HEK293 (cell line): ENCODE results near the gene NHS.

Experiments used
- AEBP2 ChIP-seq: fragments of 450-650 bp; formaldehyde crosslinking; IDR thresholded peaks from 2 replicates; pipeline ENCODE4 v1.5.1; 2016; ENCODE audit warnings: missing biosample characterization, missing genetic modification characterization, borderline replicate concordance
- ATF2 ChIP-seq: fragments of 450-650 bp; formaldehyde crosslinking; IDR thresholded peaks from 2 replicates; pipeline ENCODE4 v1.5.1; 2016; ENCODE audit warnings: missing biosample characterization, missing genetic modification characterization, low read depth
- BCL11A ChIP-seq: fragments of 450-650 bp; formaldehyde crosslinking; IDR thresholded peaks from 2 replicates; pipeline ENCODE4 v1.5.1; 2016; ENCODE audit warnings: low read depth, missing biosample characterization, missing genetic modification characterization
- BCL11B ChIP-seq: fragments of 450-650 bp; formaldehyde crosslinking; IDR thresholded peaks from 2 replicates; pipeline ENCODE4 v1.5.1; 2016; ENCODE audit warnings: low read depth, missing biosample characterization, missing genetic modification characterization
- EGR2 ChIP-seq: fragments of 450-650 bp; formaldehyde crosslinking; IDR thresholded peaks from 2 replicates; pipeline ENCODE4 v1.5.1; 2016; ENCODE audit warnings: low read depth, missing biosample characterization, missing genetic modification characterization
- GLIS1 ChIP-seq: fragments of 450-650 bp; formaldehyde crosslinking; IDR thresholded peaks from 2 replicates; pipeline ENCODE4 v1.5.1; 2016; ENCODE audit warnings: missing biosample characterization, missing genetic modification characterization
- KLF16 ChIP-seq: fragments of 450-650 bp; formaldehyde crosslinking; IDR thresholded peaks from 2 replicates; pipeline ENCODE4 v1.5.1; 2017; ENCODE audit warnings: missing biosample characterization, missing genetic modification characterization
- MYNN ChIP-seq: fragments of 450-650 bp; formaldehyde crosslinking; IDR thresholded peaks from 2 replicates; pipeline ENCODE4 v1.5.1; 2016; ENCODE audit warnings: missing biosample characterization, missing genetic modification characterization, borderline replicate concordance
- PRDM4 ChIP-seq: fragments of 450-650 bp; formaldehyde crosslinking; IDR thresholded peaks from 2 replicates; pipeline ENCODE4 v1.5.1; 2017; ENCODE audit warnings: missing biosample characterization, missing genetic modification characterization
- SP7 ChIP-seq: fragments of 450-650 bp; formaldehyde crosslinking; IDR thresholded peaks from 2 replicates; pipeline ENCODE4 v1.5.1; 2016; ENCODE audit warnings: missing biosample characterization, missing genetic modification characterization
- WT1 ChIP-seq: fragments of 450-650 bp; formaldehyde crosslinking; IDR thresholded peaks from 2 replicates; pipeline ENCODE4 v1.5.1; 2016; ENCODE audit warnings: missing biosample characterization, missing genetic modification characterization
- ZBTB1 ChIP-seq: fragments of 450-650 bp; formaldehyde crosslinking; IDR thresholded peaks from 2 replicates; pipeline ENCODE4 v1.5.1; 2016; ENCODE audit warnings: missing biosample characterization, missing genetic modification characterization
- ZBTB48 ChIP-seq: fragments of 450-650 bp; formaldehyde crosslinking; IDR thresholded peaks from 2 replicates; pipeline ENCODE4 v1.5.1; 2016; ENCODE audit warnings: missing biosample characterization, missing genetic modification characterization
- ZNF146 ChIP-seq: fragments of 450-650 bp; formaldehyde crosslinking; IDR thresholded peaks from 2 replicates; pipeline ENCODE4 v1.5.1; 2016; ENCODE audit warnings: missing biosample characterization, missing genetic modification characterization
- ZNF169 ChIP-seq: fragments of 450-650 bp; formaldehyde crosslinking; IDR thresholded peaks from 2 replicates; pipeline ENCODE4 v1.5.1; 2016; ENCODE audit warnings: missing biosample characterization, missing genetic modification characterization
- ZNF19 ChIP-seq: fragments of 450-650 bp; formaldehyde crosslinking; IDR thresholded peaks from 2 replicates; pipeline ENCODE4; 2016; ENCODE audit warnings: missing biosample characterization, missing genetic modification characterization, low read depth
- ZNF2 ChIP-seq: fragments of 450-650 bp; formaldehyde crosslinking; IDR thresholded peaks from 2 replicates; pipeline ENCODE4 v1.5.1; 2016; ENCODE audit warnings: missing biosample characterization, missing genetic modification characterization
- ZNF202 ChIP-seq: fragments of 450-650 bp; formaldehyde crosslinking; IDR thresholded peaks from 2 replicates; pipeline ENCODE4 v1.5.1; 2016; ENCODE audit warnings: missing biosample characterization, missing genetic modification characterization, borderline replicate concordance
- ZNF302 ChIP-seq: fragments of 450-650 bp; formaldehyde crosslinking; IDR thresholded peaks from 2 replicates; pipeline ENCODE4 v1.5.1; 2016; ENCODE audit warnings: missing biosample characterization, missing genetic modification characterization, low read depth
- ZNF394 ChIP-seq: fragments of 450-650 bp; formaldehyde crosslinking; IDR thresholded peaks from 2 replicates; pipeline ENCODE4 v1.5.1; 2016; ENCODE audit warnings: missing biosample characterization, missing genetic modification characterization, mild to moderate bottlenecking, moderate library complexity, borderline replicate concordance
- ZNF423 ChIP-seq: fragments of 450-650 bp; formaldehyde crosslinking; IDR thresholded peaks from 2 replicates; pipeline ENCODE4 v1.5.1; 2016; ENCODE audit warnings: missing biosample characterization, missing genetic modification characterization
- ZNF473 ChIP-seq: fragments of 450-650 bp; formaldehyde crosslinking; IDR thresholded peaks from 2 replicates; pipeline ENCODE4 v1.5.1; 2017; ENCODE audit warnings: missing biosample characterization, missing genetic modification characterization
- ZNF518A ChIP-seq: fragments of 450-650 bp; formaldehyde crosslinking; conservative IDR thresholded peaks from 2 replicates; pipeline ENCODE4 v1.5.1; 2016; ENCODE audit warnings: low read depth, missing biosample characterization, missing genetic modification characterization
- ZNF549 ChIP-seq: fragments of 450-650 bp; IDR thresholded peaks from 2 replicates; pipeline ENCODE4 v1.5.1; 2018; ENCODE audit warnings: missing biosample characterization, missing genetic modification characterization, mild to moderate bottlenecking, inconsistent platforms, moderate library complexity
- ZNF639 ChIP-seq: fragments of 450-650 bp; formaldehyde crosslinking; IDR thresholded peaks from 2 replicates; pipeline ENCODE4 v1.5.1; 2016; ENCODE audit warnings: missing biosample characterization, missing genetic modification characterization
- ZNF664 ChIP-seq: fragments of 450-650 bp; formaldehyde crosslinking; IDR thresholded peaks from 2 replicates; pipeline ENCODE4 v1.5.1; 2016; ENCODE audit warnings: missing biosample characterization, missing genetic modification characterization
- ZNF701 ChIP-seq: fragments of 450-650 bp; formaldehyde crosslinking; IDR thresholded peaks from 2 replicates; pipeline ENCODE4 v1.5.1; 2016; ENCODE audit warnings: missing biosample characterization, missing genetic modification characterization
- ZNF747 ChIP-seq: fragments of 450-650 bp; formaldehyde crosslinking; IDR thresholded peaks from 2 replicates; pipeline ENCODE4 v1.5.1; 2016; ENCODE audit warnings: missing biosample characterization, missing genetic modification characterization
- ZNF785 ChIP-seq: fragments of 450-650 bp; formaldehyde crosslinking; IDR thresholded peaks from 2 replicates; pipeline ENCODE4 v1.5.1; 2016; ENCODE audit warnings: missing biosample characterization, missing genetic modification characterization
- ZNF837 ChIP-seq: fragments of 450-650 bp; formaldehyde crosslinking; IDR thresholded peaks from 2 replicates; pipeline ENCODE4 v1.5.1; 2016; ENCODE audit warnings: missing biosample characterization, missing genetic modification characterization

Gene NHS

GRCh38 chrX:17413228-17413627 is 38.2 kb downstream of the NHS start (continued):
- peak; percentile 56; the same call in 1 of the 2 replicates for TF ChIP-seq AEBP2 (tag by site-specific recombination)
- TF ChIP-seq EGR2 (tag by site-specific recombination), result no peak
- no peak for TF ChIP-seq BCL11B (tag by site-specific recombination)
- 0 out of 2 replicates have a peak, but pooled peaks have one; percentile 41 for TF ChIP-seq ZNF518A (tag by site-specific recombination)
- no peak for TF ChIP-seq ZNF169 (tag by site-specific recombination)
- no peak for TF ChIP-seq ZNF2 (tag by site-specific recombination)
- TF ChIP-seq WT1 (tag by site-specific recombination), result peak; percentile 71
- no peak for TF ChIP-seq ZNF664
- no peak for TF ChIP-seq ZNF423 (tag by site-specific recombination)
- TF ChIP-seq ZBTB48 (tag by site-specific recombination), result no peak
- no peak for TF ChIP-seq ZNF19 (tag by site-specific recombination)
- no peak for TF ChIP-seq ZNF302 (tag by site-specific recombination)
- TF ChIP-seq MYNN (tag by site-specific recombination), result 0 out of 2 replicates have a peak, but pooled peaks have one; percentile 28
- TF ChIP-seq ZNF202 (tag by site-specific recombination), result no peak
- TF ChIP-seq GLIS1, result no peak
- no peak for TF ChIP-seq ZNF701 (tag by site-specific recombination)
- peak; percentile 96 for TF ChIP-seq SP7 (tag by site-specific recombination)
- TF ChIP-seq BCL11A (tag by site-specific recombination), result peak; percentile 86
- TF ChIP-seq ZBTB1 (tag by site-specific recombination), result no peak
- no peak for TF ChIP-seq ZNF837 (tag by site-specific recombination)
- TF ChIP-seq ATF2, result peak; percentile 76
- TF ChIP-seq PRDM4, result peak; percentile 50; the same call in 1 of the 2 replicates
- peak; percentile 62 for TF ChIP-seq ZNF394 (tag by site-specific recombination)
- TF ChIP-seq ZNF473 (tag by site-specific recombination), result no peak
- no peak for TF ChIP-seq ZNF549 (tag by site-specific recombination)
- peak; percentile 90 for TF ChIP-seq ZNF639 (tag by site-specific recombination)
- TF ChIP-seq KLF16 (tag by site-specific recombination), result peak; percentile 61; the same call in 1 of the 2 replicates
- TF ChIP-seq ZNF146 (tag by site-specific recombination), result peak; percentile 34; the same call in 1 of the 2 replicates
- TF ChIP-seq ZNF747 (tag by site-specific recombination), result no peak
- TF ChIP-seq ZNF785 (tag by site-specific recombination), result no peak
